Body of pancreas (tissue), 4 donors: ENCODE measurements around the gene GUCY1B1.

Source experiments
- CTCF ChIP-seq, 7 experiments: fragments of 450-650 bp in 4 of 7; fragments of 200-600 bp in 3 of 7; sonication (generic) in 3 of 7; IDR thresholded peaks; one replicate each; pipeline ENCODE4 v1.5.1; 2016 to 2019; ENCODE audit warnings: antibody characterized with exemption in 7 of 7
- POLR2A ChIP-seq, 3 donors: fragments of 450-650 bp; IDR thresholded peaks; one replicate each; pipeline ENCODE4 v1.6.1; 2016; ENCODE audit warnings: antibody characterized with exemption in 3 of 3, mild to moderate bottlenecking in 2 of 3

DNA sequence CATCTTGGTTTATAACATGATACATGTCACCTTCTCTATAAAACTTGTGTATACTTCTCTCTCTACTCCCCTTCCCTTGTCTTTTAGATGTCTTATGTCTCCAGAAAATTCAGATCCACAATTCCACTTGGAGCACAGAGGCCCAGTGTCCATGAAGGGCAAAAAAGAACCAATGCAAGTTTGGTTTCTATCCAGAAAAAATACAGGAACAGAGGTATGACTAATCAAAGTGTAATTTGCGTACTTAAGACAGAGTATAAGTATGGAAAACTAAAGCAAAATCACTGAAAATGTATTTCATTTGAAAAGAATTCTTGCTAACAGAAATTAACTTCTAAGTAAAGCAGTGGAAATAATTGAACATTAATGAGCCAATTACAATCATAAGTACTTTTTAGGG, 46.2 kb downstream of the GUCY1B1 start:
- TF ChIP-seq POLR2A (IDR thresholded peaks at IDR 0.05) (no peak), CTCF (IDR thresholded peaks at IDR 0.05) (no peak)
